Stimulated activated CD8-positive, alpha-beta memory T cell treated with anti-CD3 and anti-CD28 coated beads, Interleukin-7, amount 100 ng/mL, for 24 hours (primary cell): ENCODE results near the gene SNRNP70.

Source experiments
- DNase-seq: peaks from one replicate; pipeline ENCODE4 v3.0.0-alpha.2; 2020; ENCODE audit warnings: low read depth

Gene SNRNP70

GRCh38 chr19:49102303-49102702, 17.1 kb downstream of the SNRNP70 start:
- no peak for DNase-seq

DNA sequence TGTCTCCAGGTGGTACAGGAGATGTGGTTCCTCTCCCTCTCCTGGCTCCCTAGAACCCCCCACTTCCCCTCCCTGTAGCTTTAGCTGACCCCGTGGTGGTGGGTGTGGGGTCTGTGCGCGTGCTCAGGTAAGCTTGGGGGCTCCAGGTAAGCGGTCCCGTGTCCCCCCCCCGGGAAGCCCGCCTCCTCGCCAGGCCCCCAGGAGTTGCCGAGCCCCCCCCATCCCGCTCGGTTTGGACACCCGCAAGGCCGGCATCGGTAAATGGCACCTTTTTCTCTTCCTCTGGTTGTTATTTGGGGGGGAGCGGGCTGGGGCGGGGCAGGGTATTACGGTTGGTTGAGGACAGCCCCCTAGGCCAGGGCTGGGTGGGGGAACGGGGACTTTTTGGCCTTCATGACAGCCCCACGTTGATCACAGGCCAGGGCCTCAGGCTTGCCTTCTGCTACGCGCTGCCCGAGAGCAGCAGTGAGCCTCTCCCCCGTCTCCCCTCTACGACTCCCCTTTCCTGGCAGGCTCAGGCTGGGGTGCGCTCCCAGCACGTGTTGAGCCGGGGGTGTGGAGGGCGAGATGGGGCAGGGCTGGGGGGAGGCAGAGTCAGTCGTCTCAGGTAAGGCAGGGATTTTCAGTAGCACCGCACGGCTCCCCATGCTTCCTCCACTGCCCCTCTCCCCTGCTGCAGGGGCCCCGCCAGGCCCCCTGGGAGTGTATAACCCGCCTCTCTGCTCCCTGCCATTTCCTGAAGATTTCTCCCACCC, 18.3 kb downstream of the SNRNP70 start:
- DNase-seq: no peak

GRCh38 chr19:49104229-49104864, 19.1 kb downstream of the SNRNP70 start:
- no peak for DNase-seq

DNA sequence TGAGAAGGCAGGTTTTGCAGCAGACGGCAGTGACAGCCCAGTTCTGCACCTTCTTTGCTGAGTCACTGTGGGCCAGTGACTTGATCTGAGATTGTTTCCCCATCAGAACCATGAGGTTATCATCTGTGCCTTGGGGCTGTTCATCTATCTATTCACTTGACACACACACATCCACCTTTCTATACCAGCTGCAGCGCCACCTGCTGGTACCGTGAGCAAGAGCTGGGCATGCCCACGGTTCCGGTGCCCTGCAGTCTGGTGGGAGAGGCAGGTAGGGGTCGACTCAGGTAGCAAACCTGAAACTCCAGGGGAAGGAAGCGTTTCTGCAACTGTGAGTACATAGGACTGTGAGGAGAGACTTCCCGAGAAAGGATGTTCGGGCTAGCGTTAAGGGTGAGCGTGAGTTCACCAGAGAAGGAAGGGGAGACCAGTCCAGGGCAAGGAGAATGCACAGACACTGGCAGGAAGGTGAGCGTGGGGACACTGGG, 21.4 kb downstream of the SNRNP70 start:
- no peak for DNase-seq

- DNase-seq: no peak
Observed at GRCh38 chr19:49107625-49108459, 22.6 kb downstream of the SNRNP70 start.

DNA sequence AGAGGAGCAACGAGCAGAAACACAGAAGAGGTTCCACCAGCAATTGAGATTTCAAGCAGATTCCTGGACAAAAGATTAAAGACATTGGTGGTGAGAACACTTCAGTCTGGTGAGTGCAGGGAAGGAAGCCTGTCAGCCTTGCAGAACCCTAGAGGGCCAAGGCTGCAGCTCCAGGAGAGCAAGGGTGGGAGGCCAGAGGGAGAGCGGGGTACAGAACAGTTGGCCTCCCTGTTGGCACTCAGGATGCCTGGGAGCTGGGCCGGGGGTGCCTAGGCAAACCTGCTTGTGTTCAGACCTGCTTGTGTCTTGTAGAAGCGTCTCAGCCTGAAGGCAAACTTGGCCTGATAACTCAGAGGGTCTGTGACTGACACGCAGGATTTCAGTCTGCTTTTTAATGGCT, 23.8 kb downstream of the SNRNP70 start:
- no peak for DNase-seq

DNA sequence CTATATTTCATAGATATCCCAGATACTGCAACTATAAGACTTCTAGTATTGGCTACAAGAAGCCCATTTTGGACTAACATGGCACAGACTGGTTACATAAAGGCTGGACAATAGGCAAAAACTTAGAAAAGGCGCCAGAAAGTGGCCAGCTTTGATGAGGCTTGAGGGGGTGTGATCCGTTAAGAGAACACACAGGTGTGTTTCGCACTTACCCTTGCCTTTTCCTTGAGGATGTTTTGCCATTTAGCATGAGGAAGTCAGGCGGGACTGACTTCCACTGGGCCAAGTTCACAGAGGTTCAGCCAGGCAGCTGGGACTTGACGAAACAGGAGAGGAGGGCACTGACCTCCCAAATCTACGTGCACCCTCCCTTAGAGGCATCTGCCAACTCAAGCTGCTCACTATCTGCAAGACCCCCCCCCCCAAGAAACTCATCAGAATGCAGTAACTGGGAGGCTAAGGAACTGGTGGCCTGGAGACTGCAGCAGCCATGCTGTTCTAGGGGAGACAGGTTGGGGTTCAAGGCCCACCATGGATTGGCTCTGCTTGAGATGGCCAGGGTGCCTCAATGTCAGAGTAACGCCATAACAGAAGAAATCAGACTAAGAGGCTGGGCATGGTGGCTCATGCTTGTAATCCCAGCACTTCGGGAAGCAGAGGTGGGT, 24.4 kb downstream of the SNRNP70 start:
- DNase-seq: no peak

DNA sequence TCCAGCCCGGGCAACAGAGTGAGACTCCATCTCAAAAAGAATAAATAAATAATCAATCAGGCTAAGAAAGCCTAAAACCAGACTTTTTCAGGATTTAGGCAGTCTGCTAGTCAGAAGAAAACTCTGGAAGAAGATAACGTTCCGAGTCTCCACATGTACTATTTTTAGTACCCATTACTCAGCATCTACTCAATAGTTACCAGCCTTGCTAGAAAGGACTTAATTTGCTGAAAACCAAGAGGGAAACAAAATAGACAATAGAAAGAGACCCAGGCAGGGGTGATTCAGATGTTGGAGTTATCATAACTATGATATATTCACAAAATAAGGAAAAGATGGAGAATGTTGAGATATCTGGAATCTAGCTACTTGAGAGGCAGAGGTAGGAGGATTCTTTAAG, 25.3 kb downstream of the SNRNP70 start:
- no peak for DNase-seq

- no peak for DNase-seq
Observed at GRCh38 chr19:49111218-49111998, 26.2 kb downstream of the SNRNP70 start.

- DNase-seq: no peak
Observed at GRCh38 chr19:49113762-49114629, 28.7 kb downstream of the SNRNP70 start, which contains the start of gene LIN7B. Gene LIN7B, plus strand, starts transcription at chr19:49114370. Its CDS starts 35 bp downstream, at chr19:49114405.

DNA sequence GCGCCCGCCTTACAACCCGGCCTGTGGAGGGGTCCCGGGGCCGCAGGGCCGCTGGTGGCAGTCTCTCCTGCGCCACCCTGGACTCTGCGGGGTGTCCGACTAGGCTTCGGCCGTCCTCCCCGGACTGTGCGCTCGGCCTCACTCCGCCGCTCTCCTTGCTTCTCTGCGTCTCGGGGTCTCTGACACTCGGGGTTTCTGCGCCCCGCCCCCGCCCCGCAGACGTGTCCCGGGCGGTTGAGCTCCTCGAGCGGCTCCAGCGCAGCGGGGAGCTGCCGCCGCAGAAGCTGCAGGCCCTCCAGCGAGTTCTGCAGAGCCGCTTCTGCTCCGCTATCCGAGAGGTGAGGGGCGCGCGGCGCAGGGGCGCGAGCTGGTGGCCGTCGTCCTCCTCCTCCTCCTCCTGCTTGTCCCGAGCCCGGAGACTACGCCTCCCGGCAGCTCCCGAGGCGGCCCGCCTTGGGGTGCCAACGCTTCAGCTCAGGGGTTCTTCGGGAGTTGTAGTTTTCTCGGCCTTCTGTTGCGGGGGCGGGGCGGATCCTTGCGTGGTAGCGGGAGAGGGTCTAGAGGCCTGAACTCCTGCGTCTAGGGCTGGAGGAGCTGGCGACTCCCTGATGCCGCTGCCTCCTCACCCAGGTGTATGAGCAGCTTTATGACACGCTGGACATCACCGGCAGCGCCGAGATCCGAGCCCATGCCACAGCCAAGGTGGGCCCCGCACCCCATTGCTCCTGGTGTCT, 29.5 kb downstream of the SNRNP70 start:
- no peak for DNase-seq

DNA sequence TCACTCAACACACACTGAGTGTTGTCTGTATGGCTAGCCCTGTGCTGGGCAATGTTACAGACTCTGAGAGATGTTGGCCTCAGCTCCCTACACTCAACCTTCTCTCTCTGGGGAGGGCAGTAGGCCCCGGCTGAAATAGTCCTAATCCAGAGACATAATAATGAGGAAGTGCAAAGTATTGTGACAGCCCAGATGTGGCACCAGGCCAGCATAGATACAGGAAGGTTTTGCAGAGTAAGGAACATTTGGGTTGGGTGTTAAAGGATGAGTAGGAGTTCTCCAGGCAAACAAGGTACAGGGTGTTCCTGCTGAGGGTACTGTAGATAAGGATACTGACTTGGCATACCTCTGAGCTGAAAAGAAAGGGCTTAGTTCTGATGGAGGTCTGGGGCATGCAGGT, 31.3 kb downstream of the SNRNP70 start:
- no peak for DNase-seq

- DNase-seq: no peak
Observed at GRCh38 chr19:49117677-49118564, 32.7 kb downstream of the SNRNP70 start.

DNA sequence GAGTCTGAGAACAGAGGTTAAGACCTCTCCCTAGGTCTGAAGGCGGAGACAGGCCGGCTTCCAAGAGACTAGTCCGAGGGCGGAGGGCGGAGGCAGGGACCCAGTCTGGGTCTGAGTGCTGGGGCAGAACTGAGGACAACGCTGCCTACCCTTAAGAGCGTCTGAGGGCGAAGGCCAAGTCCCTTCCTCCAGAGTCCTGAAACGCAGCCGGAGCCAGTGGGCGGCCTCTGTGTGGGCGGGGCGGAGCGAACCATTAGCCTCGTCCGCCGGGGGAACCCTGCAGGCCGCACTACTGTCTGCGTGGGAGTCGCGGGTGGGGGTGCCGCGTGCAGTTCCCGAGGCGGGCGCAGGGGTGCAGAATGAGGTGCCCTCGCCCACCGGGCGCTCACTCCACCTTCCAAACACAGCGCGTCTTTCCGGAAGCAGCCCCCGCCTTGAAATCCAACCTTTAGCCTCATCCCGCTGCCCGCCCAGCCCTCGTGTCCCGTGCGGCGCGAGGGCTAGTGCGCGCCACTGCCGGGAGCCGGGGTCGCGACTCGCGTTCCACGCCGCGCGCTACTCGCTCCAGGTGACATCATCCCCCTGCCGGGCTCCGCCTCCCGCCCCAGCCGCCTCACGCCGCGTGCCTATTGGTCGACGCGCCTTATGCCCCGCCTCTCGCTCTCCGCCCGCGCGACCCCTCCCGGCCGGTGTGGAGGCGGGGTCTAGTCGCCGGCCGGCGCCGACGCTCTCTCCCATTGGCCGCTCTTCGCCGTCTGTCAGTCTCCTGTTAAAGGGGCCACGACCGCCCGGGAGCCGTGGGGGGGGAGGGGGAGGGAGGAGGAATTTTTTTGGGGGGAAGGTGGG, 33.5 kb downstream of the SNRNP70 start, which contains the start of gene C19orf73:
Gene C19orf73 (minus strand): TSS at position 579 of the 846 bp plus-strand sequence. CDS start 121 bp downstream, at position 458.
- peak; percentile 82 for DNase-seq

DNA sequence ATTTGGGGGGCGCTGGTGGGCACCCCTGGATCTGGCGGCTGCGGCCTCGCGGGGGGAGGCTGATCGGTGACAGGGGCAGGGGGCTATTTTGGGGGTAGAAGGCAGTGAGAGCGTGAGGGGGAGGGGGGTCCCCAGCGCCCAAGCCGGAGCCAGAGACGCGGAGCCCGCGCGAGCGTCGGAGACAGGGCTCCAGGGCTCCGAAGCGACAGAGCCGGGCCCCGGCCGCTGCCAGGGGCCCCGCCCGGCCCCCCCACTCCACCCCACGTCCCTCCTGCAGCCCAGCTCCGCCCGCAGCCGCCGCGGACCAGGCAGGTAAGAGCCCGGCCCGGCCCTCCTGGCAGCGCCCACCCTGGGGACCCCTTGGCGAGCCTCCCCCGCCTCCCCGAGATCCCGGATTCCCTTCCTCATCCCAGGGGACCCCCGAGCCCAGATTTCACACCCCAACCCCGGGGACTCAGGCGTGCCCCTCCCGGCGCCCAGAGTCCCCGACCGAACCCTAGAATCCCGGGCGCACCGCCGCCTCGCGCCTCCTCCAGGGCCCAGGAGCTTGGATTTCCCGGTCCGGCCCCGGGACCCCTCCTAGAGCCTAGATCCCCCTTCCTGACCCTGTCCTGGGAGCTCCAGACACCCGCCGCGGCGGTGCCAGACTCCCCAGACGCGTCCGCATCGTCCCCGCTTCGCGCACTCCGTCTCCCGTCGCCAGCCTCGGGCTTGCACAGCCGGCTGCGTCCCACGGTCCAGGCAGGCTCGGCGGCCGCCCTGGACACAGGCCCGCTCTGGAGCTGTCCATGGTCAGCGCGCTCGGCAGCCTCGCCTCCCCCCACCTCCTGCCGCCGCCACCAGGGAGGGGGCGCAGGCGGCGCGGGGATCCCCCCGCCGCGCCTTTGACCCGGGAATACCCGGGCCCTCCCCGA, 34.4 kb downstream of the SNRNP70 start, which contains the start of gene PPFIA3:
Gene PPFIA3 (plus strand): TSS at position 134 of the 914 bp plus-strand sequence. CDS start 8,330 bp downstream, outside the sequence.
- DNase-seq: no peak

GRCh38 chr19:49120325-49120683, 35.1 kb downstream of the SNRNP70 start:
- DNase-seq: no peak
